Stimulated activated CD8-positive, alpha-beta memory T cell treated with anti-CD3 and anti-CD28 coated beads, Interleukin-12 subunit alpha, Interleukin-12 subunit beta, amount 100 ng/mL, for 4 hours (primary cell): ENCODE results near the gene CMTM5.
"Not testable (repeated sequence)": the region's sequence is repeated elsewhere in the genome, so short reads cannot be mapped to it uniquely, and the experiment has no call there.

Experiments
- DNase-seq: peaks from one replicate; pipeline ENCODE4 v3.0.0-alpha.2; 2020; ENCODE audit warnings: low read depth

The CMTM5 gene

GRCh38 chr14:23378612-23379220 is 1.9 kb downstream of the CMTM5 start:
- DNase-seq, result no peak

- peak; percentile 37 for DNase-seq
Observed at GRCh38 chr14:23379366-23380196, 2.7 kb downstream of the CMTM5 start.

- DNase-seq, result no peak
Observed at GRCh38 chr14:23380197-23380914, 3.5 kb downstream of the CMTM5 start.

DNA sequence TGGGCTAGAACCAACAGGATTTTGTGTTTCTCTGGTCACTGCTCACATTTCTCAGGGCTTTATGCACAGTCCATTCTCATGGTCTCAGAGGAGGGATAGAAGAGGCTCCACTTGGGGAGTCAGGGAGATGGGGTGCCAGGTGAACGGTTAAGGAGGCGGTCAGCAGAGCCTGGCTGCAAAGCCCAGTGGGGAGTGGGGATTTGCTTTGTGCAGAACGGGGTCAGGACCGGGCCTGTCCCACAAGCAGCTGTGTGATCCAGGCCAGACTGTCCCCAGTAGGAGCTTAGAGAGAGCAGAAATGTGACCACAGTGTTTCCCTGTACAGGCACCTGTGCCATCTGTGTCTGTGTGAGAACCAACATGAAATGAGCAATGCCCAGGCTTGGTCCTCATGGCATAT is 4.1 kb downstream of the CMTM5 start:
- no peak for DNase-seq

DNA sequence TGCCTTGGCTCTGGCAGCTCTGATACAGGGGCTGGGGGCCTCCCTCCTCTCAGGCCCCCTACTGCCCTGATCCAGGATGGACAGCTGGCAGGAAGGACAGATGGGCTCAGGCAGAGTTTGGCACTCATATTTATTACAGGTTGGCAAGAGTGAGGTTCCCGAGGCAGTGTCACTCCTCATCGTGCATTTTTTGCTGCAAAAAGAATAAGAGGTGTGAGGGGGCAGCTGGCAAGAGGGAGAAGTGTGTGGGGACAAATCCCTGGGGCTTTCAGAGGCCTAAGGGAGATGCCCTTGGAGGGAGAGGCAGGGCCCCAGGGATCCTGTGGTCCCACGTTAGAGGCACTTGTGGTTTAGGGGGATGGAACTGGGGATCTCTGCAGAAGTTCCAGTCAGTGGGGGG is 5.0 kb downstream of the CMTM5 start:
- no peak for DNase-seq

GRCh38 chr14:23382276-23382675 is 5.4 kb downstream of the CMTM5 start:
- no peak for DNase-seq

DNA sequence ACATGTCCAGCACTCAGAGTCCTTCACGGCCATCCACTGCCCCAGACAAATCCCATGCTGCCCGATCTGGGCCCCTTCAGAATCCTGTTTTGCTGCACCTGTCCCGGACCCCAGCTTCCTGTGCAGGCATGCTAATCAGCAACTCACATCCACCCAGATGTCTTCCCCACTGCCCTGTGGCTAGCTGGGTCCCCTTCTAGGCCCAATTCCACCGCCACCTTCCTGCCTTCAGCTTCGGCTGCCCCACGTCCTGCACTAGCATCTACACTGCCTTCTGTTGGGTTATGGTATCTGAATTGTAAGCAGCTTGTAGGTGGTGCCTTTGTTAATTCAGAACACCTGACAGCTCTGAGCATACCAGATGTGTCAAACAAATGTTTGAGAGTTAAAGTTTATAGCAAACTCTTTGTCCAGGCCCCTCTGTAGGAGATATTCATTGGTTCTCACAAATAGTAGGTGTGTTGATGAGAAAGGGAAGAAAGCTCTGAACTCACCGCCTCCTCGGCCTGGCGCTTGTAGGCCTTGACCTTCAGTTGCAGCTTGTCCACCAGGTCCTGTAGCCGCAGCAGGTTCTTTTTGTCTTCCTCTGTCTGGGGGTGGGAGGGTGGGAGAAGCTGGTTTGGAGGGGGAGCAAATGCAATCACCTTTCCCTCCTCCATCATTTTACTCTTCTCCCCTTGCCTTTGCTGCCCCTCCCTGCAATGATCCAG is 6.0 kb downstream of the CMTM5 start:
- no peak for DNase-seq

DNA sequence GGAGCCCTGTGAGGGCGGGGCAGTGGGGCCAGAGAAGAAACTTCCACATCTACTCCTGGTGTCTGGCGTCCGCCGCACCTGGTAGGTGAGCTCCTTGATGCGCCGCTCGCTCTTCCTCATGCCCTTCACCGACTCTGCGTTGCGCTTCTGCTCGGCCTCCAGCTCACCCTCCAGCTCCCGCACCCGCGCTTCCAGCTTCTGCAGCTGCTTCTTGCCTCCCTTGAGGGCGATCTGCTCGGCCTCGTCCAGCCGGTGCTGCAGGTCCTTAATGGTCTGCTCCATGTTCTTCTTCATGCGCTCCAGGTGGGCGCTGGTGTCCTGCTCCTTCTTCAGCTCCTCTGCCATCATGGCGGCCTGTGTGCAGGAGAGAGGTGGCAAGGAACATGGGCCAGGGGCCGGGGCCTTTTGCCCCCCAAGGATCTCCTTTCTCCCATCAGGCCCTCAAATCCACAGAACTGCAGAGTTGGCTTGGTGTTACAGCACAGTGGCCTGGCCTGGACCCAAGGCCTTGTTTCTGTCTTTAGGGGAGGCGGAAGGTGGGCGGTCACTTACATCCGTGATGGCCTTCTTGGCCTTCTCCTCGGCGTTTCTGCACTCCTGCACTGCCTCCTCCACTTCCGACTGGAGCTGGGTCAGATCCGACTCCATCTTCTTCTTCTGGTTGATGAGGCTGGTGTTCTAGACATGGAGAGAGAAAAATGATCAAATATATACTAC is 7.7 kb downstream of the CMTM5 start:
- no peak for DNase-seq

- DNase-seq, result no peak
Observed at GRCh38 chr14:23385244-23385641, 8.4 kb downstream of the CMTM5 start.

DNA sequence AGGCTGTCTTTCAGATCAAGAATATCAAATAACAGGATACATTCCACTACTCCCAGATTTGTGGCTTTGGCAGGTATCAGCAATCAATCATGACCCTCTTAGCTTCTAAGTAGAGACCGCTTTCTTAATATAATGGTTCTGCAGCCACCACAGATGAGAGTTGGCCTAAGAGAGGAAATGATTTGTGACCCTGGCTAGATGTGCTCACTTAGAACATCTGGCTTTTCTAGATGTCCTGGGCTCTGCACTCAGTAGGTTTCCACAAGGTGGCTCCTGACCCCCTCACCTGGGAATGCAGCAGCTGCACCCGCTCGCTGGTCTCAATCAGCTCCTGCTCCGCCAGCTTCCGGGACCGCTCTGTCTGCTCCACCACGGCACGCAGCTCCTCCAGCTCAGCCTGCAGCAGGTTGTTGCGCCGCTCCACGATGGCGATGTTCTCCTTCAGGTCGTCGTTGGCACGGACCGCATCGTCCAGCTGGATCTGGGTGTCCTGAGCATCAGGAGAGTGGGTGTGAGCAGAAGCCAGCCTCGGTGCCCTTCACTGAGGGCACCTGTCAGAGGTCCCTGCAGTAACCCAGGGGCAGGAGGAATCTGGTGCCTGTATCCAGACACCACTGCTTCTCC is 8.9 kb downstream of the CMTM5 start:
- DNase-seq, result no peak

GRCh38 chr14:23386266-23386657 is 9.4 kb downstream of the CMTM5 start:
- DNase-seq, result not testable (repeated sequence)

- DNase-seq, result no peak
Observed at GRCh38 chr14:23386999-23387398, 10.2 kb downstream of the CMTM5 start.

GRCh38 chr14:23387916-23388882 is 11.4 kb downstream of the CMTM5 start:
- no peak for DNase-seq

GRCh38 chr14:23388996-23389395 is 12.2 kb downstream of the CMTM5 start:
- no peak for DNase-seq

DNA sequence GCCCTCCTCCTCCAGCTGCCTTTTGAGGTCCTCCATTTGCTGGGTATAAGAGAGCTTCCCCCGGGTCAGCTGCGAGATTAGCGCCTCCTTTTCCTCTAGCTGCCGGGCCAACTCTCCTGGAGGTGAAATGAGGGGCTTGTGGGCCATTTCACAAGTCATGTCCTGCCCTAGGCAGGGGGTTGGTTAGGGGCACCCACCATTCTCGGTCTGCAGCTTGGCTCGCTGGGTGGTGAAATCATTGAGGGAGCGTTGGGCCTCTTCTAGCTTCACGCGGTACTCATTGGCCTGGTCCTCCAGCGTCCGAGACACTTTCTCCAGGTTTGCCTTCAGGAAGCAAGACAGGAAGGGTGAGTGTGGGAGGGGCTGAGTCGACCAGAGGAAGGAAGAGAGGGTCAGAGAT is 12.6 kb downstream of the CMTM5 start:
- no peak for DNase-seq

GRCh38 chr14:23389871-23390270 is 13.0 kb downstream of the CMTM5 start:
- DNase-seq, result not testable (repeated sequence)

DNA sequence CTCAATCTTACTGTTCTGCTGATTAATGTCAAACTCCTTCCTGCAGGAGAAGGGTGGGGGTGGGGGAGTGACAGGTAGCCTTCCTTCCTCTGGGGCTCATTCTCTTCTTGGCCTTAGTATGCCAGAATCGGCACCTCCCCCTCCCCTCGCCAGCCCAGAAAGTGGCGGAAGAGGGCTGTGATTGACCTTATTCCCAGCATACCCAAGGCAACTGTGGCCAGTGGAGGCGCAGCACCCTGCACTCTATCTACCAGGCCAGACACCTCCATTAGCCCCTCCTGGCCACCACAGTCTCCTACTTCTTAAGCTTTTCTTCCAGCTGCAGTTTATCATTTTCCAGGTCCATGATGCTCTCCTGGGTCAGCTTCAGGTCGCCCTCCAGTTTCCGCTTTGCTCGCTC is 15.8 kb downstream of the CMTM5 start:
- DNase-seq, result no peak

DNA sequence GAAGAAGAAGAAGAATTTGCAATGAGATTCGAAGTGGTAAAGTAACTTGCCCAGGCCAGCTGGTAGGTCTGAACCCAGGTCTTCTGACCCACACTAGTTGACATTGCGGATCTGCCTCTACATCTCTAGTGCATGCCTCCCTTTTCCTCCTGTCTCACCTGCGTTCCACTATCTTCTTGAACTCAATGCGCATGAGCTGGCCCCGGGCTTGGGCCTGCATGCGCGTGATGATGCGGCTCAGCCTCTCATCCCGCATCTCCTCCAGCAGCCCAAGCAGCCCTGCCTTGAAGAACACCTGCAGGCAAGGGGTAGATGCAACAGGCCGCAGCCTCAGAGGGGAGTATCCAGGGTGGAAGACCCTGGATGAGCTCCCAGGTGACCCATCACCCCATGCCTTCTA is 19.3 kb downstream of the CMTM5 start:
- no peak for DNase-seq

DNA sequence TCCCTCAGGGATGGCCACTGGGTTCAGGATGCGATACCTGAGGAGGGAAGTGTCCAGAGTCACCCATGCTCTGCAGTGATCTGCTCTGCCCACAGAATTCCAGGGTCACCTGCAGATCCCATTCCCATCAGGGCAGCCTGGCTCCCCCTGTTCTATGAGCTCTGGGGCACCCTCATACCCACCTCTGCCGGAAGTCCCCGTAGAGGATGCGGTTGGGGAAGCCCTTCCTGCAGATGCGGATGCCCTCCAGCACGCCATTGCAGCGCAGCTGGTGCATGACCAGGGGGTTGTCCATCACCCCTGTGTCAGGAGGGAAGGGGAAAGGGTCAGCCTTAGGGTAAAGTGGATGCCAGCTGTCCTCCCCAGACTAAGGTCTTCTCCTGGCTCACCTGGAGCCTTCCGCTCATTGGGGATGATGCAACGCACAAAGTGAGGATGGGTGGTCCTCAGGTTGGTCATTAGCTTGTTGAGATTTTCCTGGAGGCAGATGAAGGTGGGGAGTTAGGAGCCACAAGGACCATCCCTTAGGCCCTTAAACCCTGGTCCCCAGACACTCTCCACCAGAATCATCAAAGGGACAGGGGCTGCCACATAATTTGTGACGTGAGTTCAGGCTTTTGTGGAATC is 20.0 kb downstream of the CMTM5 start:
- DNase-seq, result no peak

DNA sequence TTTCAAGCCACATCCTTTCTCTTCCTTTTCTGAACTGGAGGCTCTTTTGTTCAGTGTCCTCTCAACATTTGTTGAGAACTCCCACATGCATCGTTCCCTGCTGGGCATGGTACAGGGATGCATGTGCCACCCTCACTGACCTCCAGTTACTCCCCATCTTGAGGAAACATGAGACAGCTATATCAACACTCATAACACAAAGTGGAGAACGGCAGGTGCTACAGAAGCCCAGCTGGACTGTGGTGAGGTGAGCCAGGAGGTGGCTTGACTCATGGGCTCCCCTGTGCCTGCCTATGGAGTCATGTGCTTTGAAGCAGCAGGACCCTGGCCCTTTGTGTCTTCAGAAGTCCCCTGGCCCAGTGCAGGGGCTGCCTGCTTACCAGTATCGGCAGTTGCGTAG is 21.5 kb downstream of the CMTM5 start:
- DNase-seq, result no peak
